ENCODE results near the gene ZNF750.

- TF ChIP-seq CREB5 (CRISPR knock-in tag; IDR thresholded peaks at IDR 0.05; ENCODE audit: low read depth) (no peak), CSDC2 (CRISPR knock-in tag; IDR thresholded peaks at IDR 0.05) (no peak), ZC3H10 (CRISPR knock-in tag; IDR thresholded peaks at IDR 0.05) (no peak), BACH2 (CRISPR knock-in tag; IDR thresholded peaks at IDR 0.05; ENCODE audit: borderline replicate concordance) (no peak), ARNTL (CRISPR knock-in tag; IDR thresholded peaks at IDR 0.05; ENCODE audit: borderline replicate concordance, low read depth) (no peak), CSRNP3 (CRISPR knock-in tag; IDR thresholded peaks at IDR 0.05) (no peak), PPARA (CRISPR knock-in tag; IDR thresholded peaks at IDR 0.05; ENCODE audit: borderline replicate concordance) (no peak), ZFP30 (CRISPR knock-in tag; IDR thresholded peaks at IDR 0.05) (no peak)
Measured at GRCh38 chr17:82808006-82808405, 31.8 kb downstream of the ZNF750 start.
